LNCaP clone FGC (cell line): ENCODE data around the gene METTL25.

Experiments
- DNase-seq: peaks from one replicate; pipeline ENCODE4 v3.0.0-alpha.2; 2011; ENCODE audit warnings: low read depth
- H3K4me3 ChIP-seq: 2 replicates; pipeline ENCODE4 v1.5.1; 2011; ENCODE audit warnings: mild to moderate bottlenecking, low read depth, low read length, control low read depth
- TF ChIP-seq, protein P1 (sequence below): IDR thresholded peaks from 2 replicates; pipeline ENCODE4 v1.5.1; 2012; ENCODE audit warnings: mild to moderate bottlenecking; ENCODE audit not compliant: control insufficient read depth, insufficient read depth; ENCODE audit errors: extremely low read depth

METTL25 gene

DNA sequence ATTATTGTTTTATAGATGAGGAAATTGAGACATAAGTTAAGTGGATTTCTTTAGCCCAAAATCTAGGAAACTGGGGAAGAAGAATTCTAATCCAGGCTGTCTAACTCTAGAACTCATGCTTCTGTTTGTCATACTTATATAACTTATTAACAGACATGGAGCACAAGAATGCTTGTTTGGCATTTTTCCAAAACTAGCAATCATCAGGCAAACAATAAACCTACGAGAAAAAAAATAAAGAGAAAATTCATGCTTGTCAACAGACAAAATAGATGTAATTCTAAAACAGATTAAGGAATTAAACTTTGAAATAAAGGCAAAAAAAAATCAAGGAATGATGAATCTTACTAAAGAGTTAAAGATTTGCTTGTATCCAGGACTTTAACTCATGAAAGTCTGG lies 103.1 kb downstream of the METTL25 start:
- DNase-seq, result peak; percentile 41
- TF ChIP-seq, protein P1, sequence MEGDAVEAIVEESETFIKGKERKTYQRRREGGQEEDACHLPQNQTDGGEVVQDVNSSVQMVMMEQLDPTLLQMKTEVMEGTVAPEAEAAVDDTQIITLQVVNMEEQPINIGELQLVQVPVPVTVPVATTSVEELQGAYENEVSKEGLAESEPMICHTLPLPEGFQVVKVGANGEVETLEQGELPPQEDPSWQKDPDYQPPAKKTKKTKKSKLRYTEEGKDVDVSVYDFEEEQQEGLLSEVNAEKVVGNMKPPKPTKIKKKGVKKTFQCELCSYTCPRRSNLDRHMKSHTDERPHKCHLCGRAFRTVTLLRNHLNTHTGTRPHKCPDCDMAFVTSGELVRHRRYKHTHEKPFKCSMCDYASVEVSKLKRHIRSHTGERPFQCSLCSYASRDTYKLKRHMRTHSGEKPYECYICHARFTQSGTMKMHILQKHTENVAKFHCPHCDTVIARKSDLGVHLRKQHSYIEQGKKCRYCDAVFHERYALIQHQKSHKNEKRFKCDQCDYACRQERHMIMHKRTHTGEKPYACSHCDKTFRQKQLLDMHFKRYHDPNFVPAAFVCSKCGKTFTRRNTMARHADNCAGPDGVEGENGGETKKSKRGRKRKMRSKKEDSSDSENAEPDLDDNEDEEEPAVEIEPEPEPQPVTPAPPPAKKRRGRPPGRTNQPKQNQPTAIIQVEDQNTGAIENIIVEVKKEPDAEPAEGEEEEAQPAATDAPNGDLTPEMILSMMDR, result no peak
- H3K4me3 ChIP-seq, result no peak overlapping the region

DNA sequence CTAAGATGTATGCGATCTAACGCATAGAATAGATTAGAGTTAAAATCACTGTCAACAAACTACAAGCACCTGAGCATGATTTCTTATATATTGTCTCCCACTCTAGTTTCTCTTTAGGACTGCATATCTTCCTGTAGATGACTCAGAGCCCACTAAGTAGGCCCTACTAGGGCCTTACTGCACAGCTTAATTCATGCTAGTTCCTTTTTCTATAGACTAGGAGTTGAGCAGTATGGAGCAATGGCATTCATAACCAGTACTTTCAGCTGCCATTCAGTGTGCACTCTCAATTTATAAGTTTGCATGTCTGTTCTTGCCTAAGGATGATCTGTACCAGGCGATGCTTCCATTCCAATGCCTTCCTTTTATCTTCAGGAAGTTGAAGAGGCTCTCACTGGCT lies 103.5 kb downstream of the METTL25 start:
- no peak for DNase-seq
- TF ChIP-seq, protein P1, result no peak
- no peak overlapping the region for H3K4me3 ChIP-seq

DNA sequence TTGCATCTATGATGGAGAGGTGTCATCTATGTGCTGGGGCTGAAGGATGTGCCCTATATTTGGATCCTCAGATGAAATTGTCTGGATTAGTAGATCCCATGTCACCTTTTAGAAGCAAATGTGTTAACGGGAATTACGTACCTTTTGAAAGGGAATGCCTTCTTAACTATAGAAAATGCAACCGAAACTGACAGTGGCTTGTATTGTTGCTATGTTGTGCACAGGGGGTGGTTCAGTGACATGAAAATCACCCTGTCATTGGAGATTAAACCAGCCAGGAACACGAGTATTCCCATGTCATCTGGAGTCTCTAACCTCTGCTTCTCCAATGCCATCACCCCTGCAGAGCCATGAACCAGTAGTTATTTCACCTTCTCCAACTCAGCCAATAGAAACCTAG lies 110.2 kb downstream of the METTL25 start:
- TF ChIP-seq, protein P1, result no peak
- no peak for DNase-seq
- no peak overlapping the region for H3K4me3 ChIP-seq

DNA sequence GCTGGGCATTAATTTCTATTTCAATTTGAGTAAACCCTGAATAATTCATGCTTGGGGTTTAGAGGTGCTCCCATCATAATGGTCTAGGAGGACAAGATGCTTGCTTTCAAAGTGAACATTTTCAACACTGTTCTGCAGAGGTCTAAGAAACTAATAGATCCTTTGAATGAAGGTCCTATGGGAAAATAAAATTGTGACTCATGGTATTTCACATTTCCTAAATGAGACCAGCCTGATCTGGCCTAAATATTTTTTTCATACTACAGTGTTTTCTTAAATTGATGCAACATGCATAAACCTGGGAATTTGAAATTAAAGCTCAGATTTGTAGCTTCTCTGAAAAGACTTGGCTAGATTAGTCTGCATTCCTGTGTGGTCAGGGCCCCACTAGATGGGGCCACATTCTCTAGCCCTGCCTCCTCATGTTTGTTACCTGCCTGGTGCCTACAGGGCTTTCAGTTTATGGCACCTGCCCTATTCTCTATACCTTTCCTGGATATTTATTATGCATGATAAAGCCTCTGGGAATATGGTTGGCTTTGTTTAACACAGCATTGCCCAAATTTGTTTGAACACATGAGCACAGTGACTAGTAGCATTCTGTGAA lies 112.7 kb downstream of the METTL25 start:
- TF ChIP-seq, protein P1, result no peak
- no peak for DNase-seq
- no peak overlapping the region for H3K4me3 ChIP-seq

DNA sequence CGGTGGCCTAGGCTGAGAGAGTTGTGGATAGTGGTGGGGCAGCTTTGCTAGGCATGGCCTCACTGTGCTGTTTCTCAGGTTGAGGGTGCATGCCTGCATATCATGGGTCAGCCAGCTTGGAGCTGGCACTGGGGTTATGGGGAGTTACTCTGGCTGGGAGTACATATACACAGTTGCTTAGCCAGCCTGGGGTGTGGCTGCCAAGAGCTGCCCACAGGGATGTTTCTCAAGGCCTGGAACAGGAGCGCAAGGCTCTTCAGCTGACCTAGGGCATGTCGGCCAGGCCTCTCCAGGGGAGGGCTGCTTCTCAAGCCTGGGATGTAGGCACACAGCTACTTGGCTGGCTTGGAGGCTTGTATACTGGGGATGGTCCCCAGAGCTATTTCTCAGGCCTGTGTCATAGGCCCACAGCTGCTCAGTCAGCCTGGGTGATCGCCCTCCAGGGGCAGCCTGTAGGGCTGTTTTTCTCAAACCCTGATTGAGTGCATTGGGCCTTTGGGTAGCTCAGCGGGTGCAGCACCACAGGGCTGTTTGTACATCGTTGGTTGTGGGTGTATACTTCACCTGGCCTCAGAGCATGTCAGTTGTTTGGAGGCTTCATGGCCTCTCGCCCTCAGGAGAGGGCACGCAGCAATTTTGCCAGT lies 114.9 kb downstream of the METTL25 start:
- no peak overlapping the region for H3K4me3 ChIP-seq
- TF ChIP-seq, protein P1, result no peak
- DNase-seq, result no peak

DNA sequence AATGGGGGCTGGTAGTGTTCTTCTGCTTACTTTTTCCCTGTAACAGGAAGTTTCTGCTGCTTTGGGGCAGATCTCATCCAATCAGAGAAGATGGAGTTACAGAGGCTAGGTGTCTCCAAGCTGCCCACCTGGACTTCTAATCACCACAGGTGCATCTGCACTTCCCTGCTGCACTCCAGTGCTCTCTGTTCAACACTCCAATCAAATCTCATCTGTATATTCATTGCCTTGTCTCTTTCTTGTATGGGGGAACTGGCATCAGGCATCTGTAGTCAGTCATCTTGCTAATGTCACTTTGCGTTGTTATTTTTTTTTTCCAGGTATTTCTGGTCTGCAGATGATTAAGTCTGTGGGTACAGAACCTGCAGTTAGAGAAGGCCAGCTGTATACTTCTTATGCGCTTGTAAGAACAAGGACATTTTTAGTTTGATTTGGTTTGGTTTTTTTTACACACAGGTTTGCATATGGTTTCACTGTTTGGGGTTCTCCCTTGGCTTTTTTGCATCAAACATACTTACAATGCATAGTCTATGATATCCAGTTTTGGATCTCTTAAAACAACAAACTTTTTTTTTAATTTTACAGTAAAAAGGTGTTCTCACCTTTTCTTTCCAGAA lies 116.0 kb downstream of the METTL25 start:
- DNase-seq, result no peak
- TF ChIP-seq, protein P1, result no peak
- H3K4me3 ChIP-seq, result no peak overlapping the region
